ENCODE measurements around the gene KIAA0319L.

KIAA0319L gene

GRCh38 chr1:35553851-35554250 lies 3.4 kb downstream of the KIAA0319L start:
- H3K9ac ChIP-seq (ENCODE audit: low read depth, low read length): no peak overlapping the region
- DNase-seq: no peak
- H3K27me3 ChIP-seq (ENCODE audit: insufficient read depth, low read length, poor library complexity): no peaks in the 10 kb centered on the region
- ATAC-seq (ENCODE audit: insufficient read depth, low read depth): no peak
- H2AFZ ChIP-seq (ENCODE audit: low read depth, low read length): no peak overlapping the region
- no peak overlapping the region for H3K4me2 ChIP-seq (ENCODE audit: insufficient read depth, low read length)
- TF ChIP-seq, protein P1, sequence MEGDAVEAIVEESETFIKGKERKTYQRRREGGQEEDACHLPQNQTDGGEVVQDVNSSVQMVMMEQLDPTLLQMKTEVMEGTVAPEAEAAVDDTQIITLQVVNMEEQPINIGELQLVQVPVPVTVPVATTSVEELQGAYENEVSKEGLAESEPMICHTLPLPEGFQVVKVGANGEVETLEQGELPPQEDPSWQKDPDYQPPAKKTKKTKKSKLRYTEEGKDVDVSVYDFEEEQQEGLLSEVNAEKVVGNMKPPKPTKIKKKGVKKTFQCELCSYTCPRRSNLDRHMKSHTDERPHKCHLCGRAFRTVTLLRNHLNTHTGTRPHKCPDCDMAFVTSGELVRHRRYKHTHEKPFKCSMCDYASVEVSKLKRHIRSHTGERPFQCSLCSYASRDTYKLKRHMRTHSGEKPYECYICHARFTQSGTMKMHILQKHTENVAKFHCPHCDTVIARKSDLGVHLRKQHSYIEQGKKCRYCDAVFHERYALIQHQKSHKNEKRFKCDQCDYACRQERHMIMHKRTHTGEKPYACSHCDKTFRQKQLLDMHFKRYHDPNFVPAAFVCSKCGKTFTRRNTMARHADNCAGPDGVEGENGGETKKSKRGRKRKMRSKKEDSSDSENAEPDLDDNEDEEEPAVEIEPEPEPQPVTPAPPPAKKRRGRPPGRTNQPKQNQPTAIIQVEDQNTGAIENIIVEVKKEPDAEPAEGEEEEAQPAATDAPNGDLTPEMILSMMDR (IDR thresholded peaks at IDR 0.05; ENCODE audit: borderline replicate concordance, extremely low read depth, low read length, poor library complexity, severe bottlenecking): no peak
- no peak for TF ChIP-seq EZH2 (IDR thresholded peaks at IDR 0.05; ENCODE audit: borderline replicate concordance, low read depth, low read length, severe bottlenecking)
- H3K4me1 ChIP-seq (ENCODE audit: insufficient read depth, low read length): peaks cover 29% of the 10 kb centered on the region
- H3K27ac ChIP-seq (ENCODE audit: low read length): no peak overlapping the region
- H3K9me3 ChIP-seq (ENCODE audit: insufficient read depth, low read length, severe bottlenecking): no peaks in the 10 kb centered on the region
- H3K79me2 ChIP-seq (ENCODE audit: insufficient read depth, low read length): peaks cover 35% of the 10 kb centered on the region
- H3K4me3 ChIP-seq (ENCODE audit: low read depth in 1 of 2, low read length in 2 of 2): no peak overlapping the region
- no peaks in the 10 kb centered on the region for H4K20me1 ChIP-seq (ENCODE audit: insufficient read depth, low read length)
- H3K36me3 ChIP-seq (ENCODE audit: insufficient read depth, low read length): peaks cover 30% of the 10 kb centered on the region

- ATAC-seq (ENCODE audit: insufficient read depth, low read depth): no peak
- H3K27me3 ChIP-seq (ENCODE audit: insufficient read depth, low read length, poor library complexity): no peaks in the 10 kb centered on the region
- no peaks in the 10 kb centered on the region for H4K20me1 ChIP-seq (ENCODE audit: insufficient read depth, low read length)
- H2AFZ ChIP-seq (ENCODE audit: low read depth, low read length): no peak overlapping the region
- peaks cover 33% of the 10 kb centered on the region; the same call in 1 of the 2 replicates for H3K36me3 ChIP-seq (ENCODE audit: insufficient read depth, low read length)
- no peak overlapping the region for H3K9ac ChIP-seq (ENCODE audit: low read depth, low read length)
- TF ChIP-seq, protein P1 (IDR thresholded peaks at IDR 0.05; ENCODE audit: borderline replicate concordance, extremely low read depth, low read length, poor library complexity, severe bottlenecking): no peak
- TF ChIP-seq EZH2 (IDR thresholded peaks at IDR 0.05; ENCODE audit: borderline replicate concordance, low read depth, low read length, severe bottlenecking): no peak
- H3K9me3 ChIP-seq (ENCODE audit: insufficient read depth, low read length, severe bottlenecking): no peaks in the 10 kb centered on the region
- H3K79me2 ChIP-seq (ENCODE audit: insufficient read depth, low read length): peaks cover 30% of the 10 kb centered on the region
- H3K4me3 ChIP-seq (ENCODE audit: low read depth in 1 of 2, low read length in 2 of 2): no peak overlapping the region
- H3K27ac ChIP-seq (ENCODE audit: low read length): no peak overlapping the region
- H3K4me1 ChIP-seq (ENCODE audit: insufficient read depth, low read length): no peaks in the 10 kb centered on the region
- H3K4me2 ChIP-seq (ENCODE audit: insufficient read depth, low read length): no peak overlapping the region
- DNase-seq: no peak
Observed at GRCh38 chr1:35546614-35547013, 10.6 kb downstream of the KIAA0319L start.

GRCh38 chr1:35544976-35545375 lies 12.2 kb downstream of the KIAA0319L start:
- Histone ChIP-seq H2AFZ (ENCODE audit: low read depth, low read length) (no peak overlapping the region), H3K4me1 (ENCODE audit: insufficient read depth, low read length) (no peaks in the 10 kb centered on the region), H3K9ac (ENCODE audit: low read depth, low read length) (no peak overlapping the region), H3K4me3 (ENCODE audit: low read depth in 1 of 2, low read length in 2 of 2) (no peak overlapping the region), H4K20me1 (ENCODE audit: insufficient read depth, low read length) (peaks cover 6% of the 10 kb centered on the region; the same call in 1 of the 2 replicates), H3K27me3 (ENCODE audit: insufficient read depth, low read length, poor library complexity) (no peaks in the 10 kb centered on the region), H3K27ac (ENCODE audit: low read length) (no peak overlapping the region), H3K9me3 (ENCODE audit: insufficient read depth, low read length, severe bottlenecking) (no peaks in the 10 kb centered on the region), H3K4me2 (ENCODE audit: insufficient read depth, low read length) (no peak overlapping the region), H3K36me3 (ENCODE audit: insufficient read depth, low read length) (peaks cover 34% of the 10 kb centered on the region; the same call in 1 of the 2 replicates), H3K79me2 (ENCODE audit: insufficient read depth, low read length) (peaks cover 32% of the 10 kb centered on the region)
- peak; percentile 71 for ATAC-seq (ENCODE audit: insufficient read depth, low read depth)
- peak; percentile 46 for DNase-seq
- TF ChIP-seq EZH2 (IDR thresholded peaks at IDR 0.05; ENCODE audit: borderline replicate concordance, low read depth, low read length, severe bottlenecking): no peak
- TF ChIP-seq, protein P1 (IDR thresholded peaks at IDR 0.05; ENCODE audit: borderline replicate concordance, extremely low read depth, low read length, poor library complexity, severe bottlenecking): peak; percentile 62
